Glutamatergic neuron (in vitro differentiated cells): ENCODE results near the gene NFIC. TPM values are rescaled to one million over a fixed set of nuclear protein-coding genes. Genes with fewer than 3 reads are reported as not detected.

Source experiments
- DNase-seq: peaks from one replicate; pipeline ENCODE4 v3.0.0; 2022
- H3K27ac Mint-ChIP-seq: one replicate; pipeline ENCODE4 v1.8.0; 2020; ENCODE audit warnings: mild to moderate bottlenecking, mixed read lengths, inconsistent platforms; ENCODE audit not compliant: unreplicated experiment
- H3K27me3 Mint-ChIP-seq: one replicate; pipeline ENCODE4 v1.8.0; 2020; ENCODE audit warnings: mild to moderate bottlenecking, moderate library complexity, mixed read lengths, inconsistent platforms; ENCODE audit not compliant: unreplicated experiment
- H3K36me3 Mint-ChIP-seq: one replicate; pipeline ENCODE4 v1.8.0; 2020; ENCODE audit warnings: mild to moderate bottlenecking, mixed read lengths, inconsistent platforms; ENCODE audit not compliant: unreplicated experiment
- H3K4me1 Mint-ChIP-seq: one replicate; pipeline ENCODE4 v1.8.0; 2020; ENCODE audit warnings: mild to moderate bottlenecking, low read depth, mixed read lengths, inconsistent platforms; ENCODE audit not compliant: unreplicated experiment
- H3K4me3 Mint-ChIP-seq: one replicate; pipeline ENCODE4 v1.8.0; 2020; ENCODE audit warnings: mild to moderate bottlenecking, mixed read lengths, inconsistent platforms; ENCODE audit not compliant: unreplicated experiment
- H3K9me3 Mint-ChIP-seq: one replicate; pipeline ENCODE4 v1.8.0; 2020; ENCODE audit warnings: mild to moderate bottlenecking, moderate library complexity, mixed read lengths, inconsistent platforms; ENCODE audit not compliant: unreplicated experiment
- total RNA-seq: library from RNA; stranded (reverse); fragmentation: NEBNext Ultra II Directional; extraction: Animal tissue kit (Norgen Biotek cat#: 25700); gene quantifications from one replicate; pipeline ENCODE4 v1.2.1, GENCODE V29; 2021; ENCODE audit not compliant: unreplicated experiment
- TF ChIP-seq, protein P1 (sequence below): fragments of 200-600 bp; sonication (generic); IDR thresholded peaks from one replicate; pipeline ENCODE4 v1.5.0; 2021; ENCODE audit not compliant: partially characterized antibody, unreplicated experiment

The NFIC gene
- total RNA-seq, 1 donor from 2014 or later, result 2.0 TPM

DNA sequence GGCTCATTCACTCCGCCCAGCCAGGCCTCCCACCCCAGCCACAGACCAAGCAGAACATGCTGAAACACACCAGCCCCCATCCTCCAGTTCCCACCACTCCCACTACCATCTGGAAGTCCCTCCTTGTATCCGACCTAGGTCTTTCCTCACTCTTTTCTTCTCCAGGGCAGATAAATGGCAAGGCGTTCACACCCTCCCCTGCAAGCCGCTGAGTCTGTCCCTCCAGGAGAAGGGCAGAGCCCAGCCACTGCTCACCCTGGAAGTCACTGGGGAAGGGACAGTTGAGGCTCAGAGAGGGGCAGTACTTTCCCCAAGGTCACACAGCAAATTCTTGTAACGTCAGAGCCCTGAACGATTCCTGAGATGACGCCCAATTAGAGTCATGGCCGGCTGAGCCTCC lies 45.5 kb upstream of the NFIC start:
- H3K4me1 Mint-ChIP-seq, result no peaks in the 10 kb centered on the region
- no peak for DNase-seq
- no peak overlapping the region for H3K4me3 Mint-ChIP-seq
- H3K27ac Mint-ChIP-seq, result no peak overlapping the region
- TF ChIP-seq, protein P1, sequence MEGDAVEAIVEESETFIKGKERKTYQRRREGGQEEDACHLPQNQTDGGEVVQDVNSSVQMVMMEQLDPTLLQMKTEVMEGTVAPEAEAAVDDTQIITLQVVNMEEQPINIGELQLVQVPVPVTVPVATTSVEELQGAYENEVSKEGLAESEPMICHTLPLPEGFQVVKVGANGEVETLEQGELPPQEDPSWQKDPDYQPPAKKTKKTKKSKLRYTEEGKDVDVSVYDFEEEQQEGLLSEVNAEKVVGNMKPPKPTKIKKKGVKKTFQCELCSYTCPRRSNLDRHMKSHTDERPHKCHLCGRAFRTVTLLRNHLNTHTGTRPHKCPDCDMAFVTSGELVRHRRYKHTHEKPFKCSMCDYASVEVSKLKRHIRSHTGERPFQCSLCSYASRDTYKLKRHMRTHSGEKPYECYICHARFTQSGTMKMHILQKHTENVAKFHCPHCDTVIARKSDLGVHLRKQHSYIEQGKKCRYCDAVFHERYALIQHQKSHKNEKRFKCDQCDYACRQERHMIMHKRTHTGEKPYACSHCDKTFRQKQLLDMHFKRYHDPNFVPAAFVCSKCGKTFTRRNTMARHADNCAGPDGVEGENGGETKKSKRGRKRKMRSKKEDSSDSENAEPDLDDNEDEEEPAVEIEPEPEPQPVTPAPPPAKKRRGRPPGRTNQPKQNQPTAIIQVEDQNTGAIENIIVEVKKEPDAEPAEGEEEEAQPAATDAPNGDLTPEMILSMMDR, result no peak
- no peaks in the 10 kb centered on the region for H3K36me3 Mint-ChIP-seq
- peaks cover 1% of the 10 kb centered on the region for H3K9me3 Mint-ChIP-seq
- peaks cover 22% of the 10 kb centered on the region for H3K27me3 Mint-ChIP-seq

DNA sequence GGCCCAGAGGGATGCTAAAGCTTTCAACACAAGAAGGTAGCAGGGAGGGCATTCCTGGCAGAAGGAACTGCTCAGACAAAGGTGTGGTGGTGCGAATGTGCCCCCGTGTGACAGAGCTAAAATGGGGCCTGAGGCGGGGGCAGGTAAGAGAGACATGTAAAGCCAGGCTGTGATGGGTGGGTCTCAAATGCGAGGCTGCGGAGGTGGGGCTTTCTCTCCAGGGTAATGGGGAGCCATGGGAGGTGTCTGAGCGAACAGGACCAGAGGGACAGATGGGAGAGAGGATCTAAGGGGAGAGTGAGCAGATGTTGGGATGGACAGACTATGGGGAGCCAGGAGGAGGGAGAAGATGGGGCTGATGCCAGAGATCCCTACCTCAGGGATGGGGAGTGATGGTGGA lies 44.7 kb upstream of the NFIC start:
- H3K4me3 Mint-ChIP-seq, result no peak overlapping the region
- no peaks in the 10 kb centered on the region for H3K36me3 Mint-ChIP-seq
- H3K27ac Mint-ChIP-seq, result no peak overlapping the region
- TF ChIP-seq, protein P1, result no peak
- DNase-seq, result no peak
- no peaks in the 10 kb centered on the region for H3K9me3 Mint-ChIP-seq
- no peaks in the 10 kb centered on the region for H3K4me1 Mint-ChIP-seq
- peaks cover 20% of the 10 kb centered on the region for H3K27me3 Mint-ChIP-seq

DNA sequence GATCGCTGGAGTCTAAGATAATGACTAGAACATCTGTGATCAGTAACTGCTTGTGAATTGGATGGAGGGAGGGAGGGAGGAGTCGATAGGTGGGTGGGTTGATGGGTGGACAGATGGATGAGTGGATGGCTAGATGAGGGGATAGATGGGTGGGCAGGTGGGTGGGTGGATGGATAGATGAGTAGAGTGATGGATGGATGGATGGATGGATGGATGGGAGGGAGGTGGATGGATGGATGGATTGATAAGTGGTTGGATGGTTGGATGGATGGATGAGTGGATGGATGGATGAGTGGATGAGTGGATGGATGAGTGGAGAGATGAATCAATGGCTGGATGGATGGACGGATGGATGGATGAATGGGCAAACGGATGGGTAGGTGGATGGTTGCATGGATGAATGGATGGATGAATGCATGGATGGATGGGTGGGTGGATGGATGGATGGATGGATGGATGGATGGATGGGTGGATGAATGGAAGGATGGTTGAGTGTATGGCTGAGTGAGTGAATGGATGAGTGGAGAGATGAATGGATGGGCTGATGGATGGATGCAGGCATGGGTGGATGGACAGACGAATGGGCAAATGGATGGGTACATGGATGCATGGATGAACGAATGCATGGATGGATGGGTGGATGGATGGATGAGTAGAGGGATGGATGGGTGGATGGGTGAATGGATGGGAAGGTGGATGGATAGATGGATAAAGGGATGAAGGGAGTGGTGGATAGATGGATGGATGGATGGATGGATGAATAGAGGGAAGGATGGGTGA lies 44.0 kb upstream of the NFIC start:
- no peak for DNase-seq
- no peaks in the 10 kb centered on the region for H3K9me3 Mint-ChIP-seq
- no peaks in the 10 kb centered on the region for H3K36me3 Mint-ChIP-seq
- TF ChIP-seq, protein P1, result no peak
- H3K4me3 Mint-ChIP-seq, result no peak overlapping the region
- no peak overlapping the region for H3K27ac Mint-ChIP-seq
- H3K4me1 Mint-ChIP-seq, result no peaks in the 10 kb centered on the region
- H3K27me3 Mint-ChIP-seq, result peaks cover 20% of the 10 kb centered on the region

DNA sequence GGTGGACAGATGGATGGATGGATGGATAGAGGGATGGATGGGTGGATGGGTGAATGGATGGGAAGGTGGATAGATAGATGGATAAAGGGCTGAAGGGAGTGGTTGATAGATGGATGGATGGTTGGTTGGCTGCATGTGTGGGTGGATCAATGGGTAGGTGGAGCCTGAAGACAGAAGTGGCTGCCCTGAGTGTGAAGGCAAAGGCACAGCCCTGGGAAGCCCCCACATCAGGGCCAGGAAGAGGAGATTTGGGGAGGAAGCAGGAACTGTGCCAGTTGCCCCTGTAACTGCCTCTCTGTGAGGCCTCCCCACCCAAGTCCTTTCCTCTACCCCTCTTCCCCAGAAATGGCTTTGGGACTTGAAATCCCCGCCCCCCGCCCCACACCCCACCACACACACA lies 43.4 kb upstream of the NFIC start:
- Mint-ChIP-seq H3K36me3 (no peaks in the 10 kb centered on the region), H3K27ac (no peak overlapping the region), H3K4me3 (no peak overlapping the region), H3K9me3 (no peaks in the 10 kb centered on the region), H3K4me1 (no peaks in the 10 kb centered on the region), H3K27me3 (peaks cover 20% of the 10 kb centered on the region)
- TF ChIP-seq, protein P1, result no peak
- DNase-seq, result no peak

DNA sequence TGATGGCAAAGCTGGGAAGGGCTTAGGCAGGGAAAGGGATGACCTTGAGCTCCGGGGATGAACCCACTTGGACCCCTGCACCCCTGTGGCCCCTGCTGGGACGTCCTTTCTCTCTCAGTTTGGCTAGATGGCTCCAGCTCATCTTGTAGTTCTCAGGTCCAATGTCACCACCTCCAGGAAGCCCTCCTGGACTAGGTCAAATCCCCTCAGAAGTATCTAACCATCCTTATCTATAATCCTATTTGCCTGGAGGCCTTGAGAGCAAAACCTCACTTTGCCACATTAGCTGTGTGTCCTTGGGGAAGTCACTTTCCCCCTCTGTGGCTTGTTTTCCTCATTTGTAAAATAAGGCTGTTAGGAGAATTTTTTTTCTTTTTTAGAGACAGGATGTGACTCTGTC lies 42.7 kb upstream of the NFIC start:
- peaks cover 20% of the 10 kb centered on the region for H3K27me3 Mint-ChIP-seq
- no peak for DNase-seq
- H3K4me3 Mint-ChIP-seq, result no peak overlapping the region
- H3K36me3 Mint-ChIP-seq, result no peaks in the 10 kb centered on the region
- TF ChIP-seq, protein P1, result no peak
- no peaks in the 10 kb centered on the region for H3K9me3 Mint-ChIP-seq
- no peaks in the 10 kb centered on the region for H3K4me1 Mint-ChIP-seq
- H3K27ac Mint-ChIP-seq, result no peak overlapping the region
